HCT116 (cell line): ENCODE measurements around the gene IMPA2.

ENCODE experiments used
- CTCF ChIP-seq, 3 experiments: fragments of 200-600 bp in 1 of 3; sonication (generic) in 1 of 3; IDR thresholded peaks in 2 of 3; conservative IDR thresholded peaks in 1 of 3; 2 replicates each; pipeline ENCODE4 v1.5.1; 2012 to 2017; ENCODE audit warnings: low read depth in 2 of 3, low read length in 2 of 3, antibody characterized with exemption in 1 of 3, borderline replicate concordance in 1 of 3, control low read depth in 1 of 3, mild to moderate bottlenecking in 1 of 3, mixed read lengths in 1 of 3, mixed run types in 1 of 3, moderate library complexity in 1 of 3; ENCODE audit not compliant: insufficient read depth in 1 of 3
- POLR2AphosphoS5 ChIP-seq: IDR thresholded peaks from 2 replicates; pipeline ENCODE4 v1.6.1; 2011; ENCODE audit warnings: mild to moderate bottlenecking, low read depth, low read length, moderate library complexity

GRCh38 chr18:12010187-12010802, 29.0 kb downstream of the IMPA2 start:
- TF ChIP-seq POLR2AphosphoS5 (no peak), CTCF (IDR thresholded peaks at IDR 0.05 in 2 of 3, conservative IDR thresholded peaks at IDR 0.05 in 1 of 3; ENCODE audit: borderline replicate concordance in 1 of 3, insufficient read depth in 1 of 3, low read depth in 2 of 3, low read length in 2 of 3) (peak in 1 of 3 experiments; percentile 24; a peak in 1 of 6 replicates)
